WTC11 (cell line): ENCODE measurements around the gene TARP.

Source experiments
- ATAC-seq: fragments of 200-7000 bp; cut with Tn5 transposase; 2 replicates; pipeline ENCODE4 v1.10.0; 2021; ENCODE audit warnings: mild to moderate bottlenecking, moderate library complexity
- CTCF ChIA-PET: fragments of 300-600 bp; sonication (Branson Sonifier 250); formaldehyde crosslinking; loops from one replicate; lab custom pipeline; 2021; ENCODE audit warnings: antibody characterized with exemption; lab: Charles Lee
- POLR2A ChIA-PET: fragments of 350-600 bp; sonication (Branson Sonifier 250); formaldehyde crosslinking; loops from one replicate; lab custom pipeline; 2021; ENCODE audit warnings: antibody characterized with exemption; lab: Charles Lee
- DNase-seq: peaks from one replicate; pipeline ENCODE4 v3.0.0; 2021; ENCODE audit warnings: low spot score
- H3K27ac Mint-ChIP-seq: 2 replicates; pipeline ENCODE4 v1.8.0; 2021; ENCODE audit warnings: mixed read lengths
- H3K27me3 Mint-ChIP-seq: 2 replicates; pipeline ENCODE4 v1.8.0; 2021; ENCODE audit warnings: low read depth, mild to moderate bottlenecking, moderate library complexity, mixed read lengths
- H3K36me3 Mint-ChIP-seq: 2 replicates; pipeline ENCODE4 v1.8.0; 2021; ENCODE audit warnings: mixed read lengths
- H3K4me1 Mint-ChIP-seq: 2 replicates; pipeline ENCODE4 v1.8.0; 2022; ENCODE audit warnings: mixed read lengths
- H3K4me3 Mint-ChIP-seq: 2 replicates; pipeline ENCODE4 v1.8.0; 2021; ENCODE audit warnings: mild to moderate bottlenecking, moderate library complexity, mixed read lengths
- H3K9me3 Mint-ChIP-seq: 2 replicates; pipeline ENCODE4 v1.8.0; 2021; ENCODE audit warnings: mixed read lengths
- CBFB ChIP-seq: sonication (generic); formaldehyde crosslinking; IDR thresholded peaks from 2 replicates; pipeline ENCODE4 v1.8.1; 2022; ENCODE audit warnings: mild to moderate bottlenecking, low read depth, missing genetic modification reagents
- ERG ChIP-seq: fragments of 250-450 bp; sonication (Bioruptor Pico); IDR thresholded peaks from 2 replicates; pipeline ENCODE4 v1.8.0; 2021; ENCODE audit warnings: mild to moderate bottlenecking
- ETV6 ChIP-seq: sonication (generic); formaldehyde crosslinking; IDR thresholded peaks from 2 replicates; pipeline ENCODE4 v1.8.1; 2022; ENCODE audit warnings: mild to moderate bottlenecking, missing genetic modification reagents
- GRHL2 ChIP-seq: fragments of 250-450 bp; sonication (Bioruptor Pico); IDR thresholded peaks from 2 replicates; pipeline ENCODE4 v1.8.0; 2022; ENCODE audit warnings: mild to moderate bottlenecking, moderate library complexity; ENCODE audit not compliant: insufficient replicate concordance, severe bottlenecking
- GTF2I ChIP-seq: fragments of 250-450 bp; sonication (Bioruptor Pico); conservative IDR thresholded peaks from 2 replicates; pipeline ENCODE4 v1.4.0; 2021; ENCODE audit warnings: mild to moderate bottlenecking
- HMGA2 ChIP-seq: fragments of 250-450 bp; sonication (Bioruptor Pico); IDR thresholded peaks from 2 replicates; pipeline ENCODE4 v1.4.0; 2021; ENCODE audit warnings: mild to moderate bottlenecking, moderate library complexity
- IRF2 ChIP-seq: sonication (generic); formaldehyde crosslinking; IDR thresholded peaks from 2 replicates; pipeline ENCODE4 v1.8.0; 2022; ENCODE audit warnings: low read depth, missing genetic modification reagents, borderline replicate concordance
- JUN ChIP-seq: sonication (generic); formaldehyde crosslinking; IDR thresholded peaks from 2 replicates; pipeline ENCODE4 v1.8.0; 2023; ENCODE audit warnings: mild to moderate bottlenecking, missing genetic modification reagents
- MXD4 ChIP-seq: fragments of 250-450 bp; sonication (Bioruptor Pico); IDR thresholded peaks from 2 replicates; pipeline ENCODE4 v1.8.0; 2021; ENCODE audit warnings: mild to moderate bottlenecking, moderate library complexity, borderline replicate concordance
- NR1H2 ChIP-seq: sonication (generic); formaldehyde crosslinking; IDR thresholded peaks from 2 replicates; pipeline ENCODE4 v1.9.0; 2021; ENCODE audit warnings: mild to moderate bottlenecking, moderate library complexity, missing genetic modification reagents
- NR2C2 ChIP-seq: sonication (generic); formaldehyde crosslinking; IDR thresholded peaks from 2 replicates; pipeline ENCODE4 v1.8.0; 2022; ENCODE audit warnings: mild to moderate bottlenecking, missing genetic modification reagents
- OVOL2 ChIP-seq: fragments of 250-450 bp; sonication (Bioruptor Pico); IDR thresholded peaks from 2 replicates; pipeline ENCODE4 v1.9.0; 2021; ENCODE audit warnings: mild to moderate bottlenecking, borderline replicate concordance
- RELA ChIP-seq: sonication (generic); formaldehyde crosslinking; IDR thresholded peaks from 2 replicates; pipeline ENCODE4 v1.8.1; 2022; ENCODE audit warnings: missing genetic modification reagents, mild to moderate bottlenecking, borderline replicate concordance
- RORB ChIP-seq: fragments of 250-450 bp; sonication (Bioruptor Pico); IDR thresholded peaks from 2 replicates; pipeline ENCODE4 v1.9.0; 2021; ENCODE audit warnings: mild to moderate bottlenecking
- TEAD1 ChIP-seq: sonication (generic); formaldehyde crosslinking; IDR thresholded peaks from 2 replicates; pipeline ENCODE4 v1.8.0; 2022; ENCODE audit warnings: mild to moderate bottlenecking, missing genetic modification reagents
- TEAD4 ChIP-seq: sonication (generic); formaldehyde crosslinking; IDR thresholded peaks from 2 replicates; pipeline ENCODE4 v1.8.0; 2022; ENCODE audit warnings: mild to moderate bottlenecking, missing genetic modification reagents
- ZNF219 ChIP-seq: sonication (generic); formaldehyde crosslinking; IDR thresholded peaks from 2 replicates; pipeline ENCODE4 v1.8.0; 2023; ENCODE audit warnings: missing genetic modification reagents, mild to moderate bottlenecking, borderline replicate concordance
- ZNF263 ChIP-seq: sonication (generic); formaldehyde crosslinking; IDR thresholded peaks from 2 replicates; pipeline ENCODE4 v1.8.1; 2022; ENCODE audit warnings: low read depth, mild to moderate bottlenecking, moderate library complexity, missing genetic modification reagents
- ZNF396 ChIP-seq: fragments of 250-450 bp; sonication (Bioruptor Pico); IDR thresholded peaks from 2 replicates; pipeline ENCODE4 v1.8.0; 2021; ENCODE audit warnings: mild to moderate bottlenecking, moderate library complexity, borderline replicate concordance
- ZNF416 ChIP-seq: fragments of 250-450 bp; sonication (Bioruptor Pico); IDR thresholded peaks from 2 replicates; pipeline ENCODE4 v1.9.0; 2021; ENCODE audit warnings: mild to moderate bottlenecking, inconsistent platforms
- ZNF423 ChIP-seq: fragments of 250-450 bp; sonication (Bioruptor Pico); IDR thresholded peaks from 2 replicates; pipeline ENCODE4 v2.1.2; 2022; ENCODE audit warnings: mild to moderate bottlenecking, moderate library complexity
- ZNF671 ChIP-seq: fragments of 250-450 bp; sonication (Bioruptor Pico); IDR thresholded peaks from 2 replicates; pipeline ENCODE4 v1.8.0; 2021; ENCODE audit warnings: mild to moderate bottlenecking
- TF ChIP-seq, protein P1 (sequence below): fragments of 250-450 bp; sonication (Bioruptor Pico); IDR thresholded peaks from 2 replicates; pipeline ENCODE4 v1.9.0; 2021; ENCODE audit warnings: moderate library complexity, mild to moderate bottlenecking, inconsistent platforms, borderline replicate concordance
- TF ChIP-seq, protein P2 (sequence below): fragments of 250-450 bp; sonication (Bioruptor Pico); IDR thresholded peaks from 2 replicates; pipeline ENCODE4 v2.1.2; 2022; ENCODE audit warnings: mild to moderate bottlenecking, moderate library complexity
- TF ChIP-seq, protein P3 (sequence below): fragments of 200-600 bp; IDR thresholded peaks from 2 replicates; pipeline ENCODE4 v1.8.0; 2022; ENCODE audit warnings: antibody characterized with exemption
- TF ChIP-seq, protein P4 (sequence below): sonication (generic); formaldehyde crosslinking; IDR thresholded peaks from 2 replicates; pipeline ENCODE4 v1.8.1; 2023; ENCODE audit warnings: mild to moderate bottlenecking, missing genetic modification reagents, moderate library complexity
- TF ChIP-seq, protein P5 (sequence below): fragments of 250-450 bp; sonication (Bioruptor Pico); IDR thresholded peaks from 2 replicates; pipeline ENCODE4 v1.9.0; 2021; ENCODE audit warnings: mild to moderate bottlenecking
- TF ChIP-seq, protein P6 (sequence below): sonication (generic); formaldehyde crosslinking; IDR thresholded peaks from 2 replicates; pipeline ENCODE4 v1.8.1; 2022; ENCODE audit warnings: mild to moderate bottlenecking, moderate library complexity, missing genetic modification reagents

Gene TARP

DNA sequence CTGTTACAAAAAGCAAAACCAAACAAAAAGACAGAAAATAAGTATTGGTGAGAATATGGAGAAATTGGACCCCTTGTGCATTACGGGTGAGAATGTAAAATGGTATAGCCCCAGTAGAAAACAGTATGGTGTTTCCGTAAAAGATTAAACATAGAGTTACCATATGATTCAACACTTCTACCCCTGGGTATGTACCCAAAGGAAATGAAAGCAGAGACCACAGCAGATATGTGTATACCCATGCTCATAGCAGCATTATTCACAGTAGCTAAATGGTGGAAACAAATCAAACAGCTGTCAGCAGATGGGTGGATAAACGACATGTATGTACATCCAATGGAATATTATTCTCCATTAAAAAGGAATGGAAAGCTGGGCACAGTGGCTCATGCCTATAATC lies 53.0 kb downstream of the TARP start:
- no peak overlapping the region for H3K27ac Mint-ChIP-seq
- no peak for TF ChIP-seq ERG (CRISPR knock-in tag)
- TF ChIP-seq, protein P1, sequence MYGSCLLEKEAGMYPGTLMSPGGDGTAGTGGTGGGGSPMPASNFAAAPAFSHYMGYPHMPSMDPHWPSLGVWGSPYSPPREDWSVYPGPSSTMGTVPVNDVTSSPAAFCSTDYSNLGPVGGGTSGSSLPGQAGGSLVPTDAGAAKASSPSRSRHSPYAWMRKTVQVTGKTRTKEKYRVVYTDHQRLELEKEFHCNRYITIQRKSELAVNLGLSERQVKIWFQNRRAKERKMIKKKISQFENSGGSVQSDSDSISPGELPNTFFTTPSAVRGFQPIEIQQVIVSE (CRISPR knock-in tag) = no peak
- TF ChIP-seq ZNF396 = no peak
- no peak for TF ChIP-seq RORB (CRISPR knock-in tag)
- TF ChIP-seq, protein P2, sequence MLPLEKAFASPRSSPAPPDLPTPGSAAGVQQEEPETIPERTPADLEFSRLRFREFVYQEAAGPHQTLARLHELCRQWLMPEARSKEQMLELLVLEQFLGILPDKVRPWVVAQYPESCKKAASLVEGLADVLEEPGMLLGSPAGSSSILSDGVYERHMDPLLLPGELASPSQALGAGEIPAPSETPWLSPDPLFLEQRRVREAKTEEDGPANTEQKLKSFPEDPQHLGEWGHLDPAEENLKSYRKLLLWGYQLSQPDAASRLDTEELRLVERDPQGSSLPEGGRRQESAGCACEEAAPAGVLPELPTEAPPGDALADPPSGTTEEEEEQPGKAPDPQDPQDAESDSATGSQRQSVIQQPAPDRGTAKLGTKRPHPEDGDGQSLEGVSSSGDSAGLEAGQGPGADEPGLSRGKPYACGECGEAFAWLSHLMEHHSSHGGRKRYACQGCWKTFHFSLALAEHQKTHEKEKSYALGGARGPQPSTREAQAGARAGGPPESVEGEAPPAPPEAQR (CRISPR knock-in tag) = no peak
- no peak for TF ChIP-seq GRHL2
- TF ChIP-seq, protein P3, sequence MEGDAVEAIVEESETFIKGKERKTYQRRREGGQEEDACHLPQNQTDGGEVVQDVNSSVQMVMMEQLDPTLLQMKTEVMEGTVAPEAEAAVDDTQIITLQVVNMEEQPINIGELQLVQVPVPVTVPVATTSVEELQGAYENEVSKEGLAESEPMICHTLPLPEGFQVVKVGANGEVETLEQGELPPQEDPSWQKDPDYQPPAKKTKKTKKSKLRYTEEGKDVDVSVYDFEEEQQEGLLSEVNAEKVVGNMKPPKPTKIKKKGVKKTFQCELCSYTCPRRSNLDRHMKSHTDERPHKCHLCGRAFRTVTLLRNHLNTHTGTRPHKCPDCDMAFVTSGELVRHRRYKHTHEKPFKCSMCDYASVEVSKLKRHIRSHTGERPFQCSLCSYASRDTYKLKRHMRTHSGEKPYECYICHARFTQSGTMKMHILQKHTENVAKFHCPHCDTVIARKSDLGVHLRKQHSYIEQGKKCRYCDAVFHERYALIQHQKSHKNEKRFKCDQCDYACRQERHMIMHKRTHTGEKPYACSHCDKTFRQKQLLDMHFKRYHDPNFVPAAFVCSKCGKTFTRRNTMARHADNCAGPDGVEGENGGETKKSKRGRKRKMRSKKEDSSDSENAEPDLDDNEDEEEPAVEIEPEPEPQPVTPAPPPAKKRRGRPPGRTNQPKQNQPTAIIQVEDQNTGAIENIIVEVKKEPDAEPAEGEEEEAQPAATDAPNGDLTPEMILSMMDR = no peak
- no peak for TF ChIP-seq TEAD1 (CRISPR knock-in tag)
- no peak for TF ChIP-seq ZNF671 (CRISPR knock-in tag)
- TF ChIP-seq TEAD4 = no peak
- no peak for TF ChIP-seq JUN (CRISPR knock-in tag)
- no peak for TF ChIP-seq ZNF423
- TF ChIP-seq CBFB (CRISPR knock-in tag) = no peak
- no peak for TF ChIP-seq ZNF263 (CRISPR knock-in tag)
- no peak for TF ChIP-seq HMGA2 (CRISPR knock-in tag)
- TF ChIP-seq ZNF219 = no peak
- TF ChIP-seq IRF2 (CRISPR knock-in tag) = no peak
- TF ChIP-seq NR1H2 (CRISPR knock-in tag) = no peak
- no peak for TF ChIP-seq ZNF416 (CRISPR knock-in tag)
- TF ChIP-seq GTF2I (CRISPR knock-in tag) = no peak
- peaks cover 6% of the 10 kb centered on the region for H3K4me1 Mint-ChIP-seq
- no peak overlapping the region for H3K4me3 Mint-ChIP-seq
- DNase-seq = no peak
- no peaks in the 10 kb centered on the region for H3K9me3 Mint-ChIP-seq
- peaks cover 24% of the 10 kb centered on the region for H3K36me3 Mint-ChIP-seq
- no peak for ATAC-seq
- CTCF ChIA-PET = interaction anchor here (0.9 to 3.5 kb wide), 3 partner anchors 98 to 125 kb away, joined by 3 to 25 read pairs (median 4); no protein-coding TSS in a partner anchor
- POLR2A ChIA-PET = no interaction called here
- H3K27me3 Mint-ChIP-seq = no peaks in the 10 kb centered on the region

DNA sequence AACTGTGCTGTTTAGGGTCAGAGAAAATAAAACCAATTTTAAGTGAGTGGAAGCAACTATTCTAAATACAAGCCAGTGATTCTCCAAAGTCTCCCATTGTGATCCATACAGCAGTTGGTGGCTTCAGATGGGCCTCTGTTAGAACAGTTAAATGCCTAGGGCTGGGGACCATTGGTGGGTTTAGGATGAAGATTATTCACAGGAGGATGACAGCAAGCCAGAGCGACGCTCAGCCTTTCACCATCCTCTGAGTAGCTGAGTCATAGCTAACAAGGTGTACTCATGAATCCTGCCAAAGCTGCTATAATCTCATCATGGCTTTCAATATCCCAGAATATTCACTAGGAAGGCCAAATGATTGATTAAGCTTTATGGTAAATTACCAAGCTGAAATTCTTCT lies 55.8 kb downstream of the TARP start:
- Mint-ChIP-seq H3K27me3 (no peaks in the 10 kb centered on the region), H3K27ac (no peak overlapping the region), H3K4me1 (peaks cover 33% of the 10 kb centered on the region), H3K9me3 (no peaks in the 10 kb centered on the region), H3K4me3 (no peak overlapping the region), H3K36me3 (peaks cover 25% of the 10 kb centered on the region)
- DNase-seq = no peak
- ChIA-PET POLR2A (interaction anchor here (0.5 kb wide), 1 partner anchor 108 kb away, joined by 5 read pairs; no protein-coding TSS in a partner anchor), CTCF (interaction anchor here (0.6 to 2.2 kb wide), 8 partner anchors 108 to 316 kb away, joined by 3 to 7 read pairs (median 3); no protein-coding TSS in a partner anchor)
- no peak for ATAC-seq
- TF ChIP-seq ERG (CRISPR knock-in tag) (no peak), RELA (CRISPR knock-in tag) (no peak), NR2C2 (CRISPR knock-in tag) (no peak), OVOL2 (CRISPR knock-in tag) (no peak), MXD4 (CRISPR knock-in tag) (no peak), ETV6 (CRISPR knock-in tag) (no peak), CBFB (CRISPR knock-in tag) (no peak), JUN (CRISPR knock-in tag) (no peak), RORB (CRISPR knock-in tag) (no peak), ZNF219 (no peak)
- TF ChIP-seq, protein P4, sequence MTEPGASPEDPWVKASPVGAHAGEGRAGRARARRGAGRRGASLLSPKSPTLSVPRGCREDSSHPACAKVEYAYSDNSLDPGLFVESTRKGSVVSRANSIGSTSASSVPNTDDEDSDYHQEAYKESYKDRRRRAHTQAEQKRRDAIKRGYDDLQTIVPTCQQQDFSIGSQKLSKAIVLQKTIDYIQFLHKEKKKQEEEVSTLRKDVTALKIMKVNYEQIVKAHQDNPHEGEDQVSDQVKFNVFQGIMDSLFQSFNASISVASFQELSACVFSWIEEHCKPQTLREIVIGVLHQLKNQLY (CRISPR knock-in tag) = no peak
- TF ChIP-seq, protein P5, sequence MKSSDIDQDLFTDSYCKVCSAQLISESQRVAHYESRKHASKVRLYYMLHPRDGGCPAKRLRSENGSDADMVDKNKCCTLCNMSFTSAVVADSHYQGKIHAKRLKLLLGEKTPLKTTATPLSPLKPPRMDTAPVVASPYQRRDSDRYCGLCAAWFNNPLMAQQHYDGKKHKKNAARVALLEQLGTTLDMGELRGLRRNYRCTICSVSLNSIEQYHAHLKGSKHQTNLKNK (CRISPR knock-in tag) = no peak
- TF ChIP-seq, protein P6, sequence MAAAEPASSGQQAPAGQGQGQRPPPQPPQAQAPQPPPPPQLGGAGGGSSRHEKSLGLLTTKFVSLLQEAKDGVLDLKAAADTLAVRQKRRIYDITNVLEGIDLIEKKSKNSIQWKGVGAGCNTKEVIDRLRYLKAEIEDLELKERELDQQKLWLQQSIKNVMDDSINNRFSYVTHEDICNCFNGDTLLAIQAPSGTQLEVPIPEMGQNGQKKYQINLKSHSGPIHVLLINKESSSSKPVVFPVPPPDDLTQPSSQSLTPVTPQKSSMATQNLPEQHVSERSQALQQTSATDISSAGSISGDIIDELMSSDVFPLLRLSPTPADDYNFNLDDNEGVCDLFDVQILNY (CRISPR knock-in tag) = no peak
